Measurements from ENCODE around the gene USE1.

USE1 gene

DNA sequence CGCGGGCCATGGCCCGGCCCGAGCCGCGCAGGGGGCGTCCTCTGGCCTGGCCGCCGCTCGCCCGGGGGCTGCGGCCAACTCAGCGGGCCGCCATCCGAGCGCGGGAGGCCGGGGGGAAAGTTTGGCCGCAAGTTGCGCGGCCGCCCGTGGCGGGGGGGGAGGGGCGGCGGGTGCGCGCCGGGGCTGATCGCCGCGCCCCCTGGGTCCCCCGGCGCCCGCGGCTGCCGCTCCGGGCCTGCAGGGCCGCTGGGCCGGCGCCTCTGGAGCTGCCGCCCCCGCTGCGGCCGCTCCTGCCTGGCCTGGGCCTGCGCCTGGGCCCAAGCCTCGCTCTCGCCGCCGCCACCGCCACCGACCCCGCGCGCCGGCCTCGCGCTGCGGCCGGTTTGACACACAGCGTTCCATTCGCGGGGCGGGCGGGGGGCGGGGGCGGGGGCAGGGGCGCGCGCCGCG, 30.4 kb downstream of the USE1 start, which contains the start of gene NR2F6:
Gene NR2F6, minus strand, starts transcription at position 385 of the 450 bp plus-strand sequence. CDS start 699 bp downstream, outside the sequence.
- DNase-seq (ENCODE audit: low spot score) = no peak
- in situ Hi-C loops (cut with MboI; ENCODE audit: low pct_unique_long_range_greater_than_20kb, low sequenced_read_pairs, unreplicated experiment) = no loop called here
- TF ChIP-seq, protein P1, sequence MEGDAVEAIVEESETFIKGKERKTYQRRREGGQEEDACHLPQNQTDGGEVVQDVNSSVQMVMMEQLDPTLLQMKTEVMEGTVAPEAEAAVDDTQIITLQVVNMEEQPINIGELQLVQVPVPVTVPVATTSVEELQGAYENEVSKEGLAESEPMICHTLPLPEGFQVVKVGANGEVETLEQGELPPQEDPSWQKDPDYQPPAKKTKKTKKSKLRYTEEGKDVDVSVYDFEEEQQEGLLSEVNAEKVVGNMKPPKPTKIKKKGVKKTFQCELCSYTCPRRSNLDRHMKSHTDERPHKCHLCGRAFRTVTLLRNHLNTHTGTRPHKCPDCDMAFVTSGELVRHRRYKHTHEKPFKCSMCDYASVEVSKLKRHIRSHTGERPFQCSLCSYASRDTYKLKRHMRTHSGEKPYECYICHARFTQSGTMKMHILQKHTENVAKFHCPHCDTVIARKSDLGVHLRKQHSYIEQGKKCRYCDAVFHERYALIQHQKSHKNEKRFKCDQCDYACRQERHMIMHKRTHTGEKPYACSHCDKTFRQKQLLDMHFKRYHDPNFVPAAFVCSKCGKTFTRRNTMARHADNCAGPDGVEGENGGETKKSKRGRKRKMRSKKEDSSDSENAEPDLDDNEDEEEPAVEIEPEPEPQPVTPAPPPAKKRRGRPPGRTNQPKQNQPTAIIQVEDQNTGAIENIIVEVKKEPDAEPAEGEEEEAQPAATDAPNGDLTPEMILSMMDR (IDR thresholded peaks at IDR 0.05; ENCODE audit: extremely low read depth, insufficient read depth, missing control alignments) = no peak

DNA sequence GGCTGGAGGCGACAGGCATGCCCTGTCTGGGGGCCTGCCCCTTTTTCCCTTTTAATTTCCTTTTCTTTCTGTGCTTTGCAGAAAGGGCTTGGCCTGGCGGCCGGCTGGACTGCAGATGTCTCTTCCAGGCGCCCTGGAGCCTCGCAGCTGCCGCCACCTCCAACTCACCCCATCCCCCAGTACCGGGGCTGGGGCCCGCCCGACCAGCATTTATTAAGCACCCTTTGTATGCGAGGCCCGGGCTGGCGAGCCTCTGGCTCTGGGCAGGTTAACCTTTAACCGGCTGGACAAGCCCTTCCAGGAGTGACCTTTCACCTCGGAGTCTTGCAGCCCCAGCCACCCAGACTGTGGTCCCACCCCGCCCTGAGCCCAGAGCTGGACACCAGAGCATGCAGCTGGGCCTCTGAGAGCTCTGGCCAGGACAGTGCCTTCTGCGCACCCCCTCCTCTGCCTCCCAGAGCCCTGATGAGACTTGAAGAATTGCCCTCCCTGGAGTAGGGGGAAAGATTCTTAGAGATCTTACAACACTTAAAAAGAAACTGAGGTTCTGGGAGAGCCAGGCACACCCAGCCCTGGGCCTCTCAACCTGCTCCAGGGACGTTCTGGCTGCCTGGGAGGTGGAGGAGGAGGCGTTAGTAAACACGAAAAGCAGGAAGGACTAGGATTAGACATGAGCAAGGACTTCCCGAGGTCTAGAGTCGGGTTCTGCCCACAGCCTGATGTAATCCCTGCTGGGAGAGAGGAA, 31.7 kb downstream of the USE1 start:
- TF ChIP-seq, protein P1 (IDR thresholded peaks at IDR 0.05; ENCODE audit: extremely low read depth, insufficient read depth, missing control alignments) = no peak
- in situ Hi-C loops (cut with MboI; ENCODE audit: low pct_unique_long_range_greater_than_20kb, low sequenced_read_pairs, unreplicated experiment) = no loop called here
- no peak for DNase-seq (ENCODE audit: low spot score)

DNA sequence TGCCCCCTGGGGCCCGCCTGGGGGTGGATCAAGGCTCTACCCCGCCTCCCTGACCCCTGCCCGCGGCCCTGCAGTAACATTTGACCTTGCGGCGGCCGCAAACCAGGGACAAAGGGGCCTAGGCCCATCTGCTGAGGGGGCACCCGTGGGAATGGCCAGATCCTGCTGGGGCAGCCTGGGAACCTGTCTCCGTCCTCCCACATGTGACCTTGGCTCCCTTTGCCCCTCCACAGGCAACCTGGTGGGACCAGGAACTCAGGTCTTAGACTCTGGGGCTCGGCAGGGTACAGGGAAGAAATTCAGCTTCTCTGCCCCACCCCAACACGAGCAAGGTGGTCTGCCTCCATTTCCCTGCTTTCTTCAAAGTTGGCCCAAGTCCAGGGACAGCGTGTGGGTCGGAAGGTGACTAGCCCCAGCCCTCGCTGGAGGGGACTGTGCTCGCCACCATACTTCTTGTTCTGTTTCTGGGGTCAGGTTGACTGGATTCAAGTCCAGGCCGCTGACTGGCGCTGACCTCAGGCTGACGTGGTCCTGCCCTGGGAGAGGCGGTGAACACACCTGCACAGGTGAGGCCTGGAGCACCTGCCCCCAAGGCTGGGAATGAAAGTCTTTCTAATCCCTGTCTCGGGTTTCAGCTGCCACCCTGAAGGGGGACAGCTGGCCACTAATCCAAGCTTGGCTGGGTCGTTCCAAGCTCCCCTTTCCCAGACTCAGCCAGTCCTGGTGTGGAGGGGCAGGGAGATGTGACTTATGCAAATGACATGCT, 33.0 kb downstream of the USE1 start:
- in situ Hi-C loops (cut with MboI; ENCODE audit: low pct_unique_long_range_greater_than_20kb, low sequenced_read_pairs, unreplicated experiment) = no loop called here
- TF ChIP-seq, protein P1 (IDR thresholded peaks at IDR 0.05; ENCODE audit: extremely low read depth, insufficient read depth, missing control alignments) = no peak
- no peak for DNase-seq (ENCODE audit: low spot score)

DNA sequence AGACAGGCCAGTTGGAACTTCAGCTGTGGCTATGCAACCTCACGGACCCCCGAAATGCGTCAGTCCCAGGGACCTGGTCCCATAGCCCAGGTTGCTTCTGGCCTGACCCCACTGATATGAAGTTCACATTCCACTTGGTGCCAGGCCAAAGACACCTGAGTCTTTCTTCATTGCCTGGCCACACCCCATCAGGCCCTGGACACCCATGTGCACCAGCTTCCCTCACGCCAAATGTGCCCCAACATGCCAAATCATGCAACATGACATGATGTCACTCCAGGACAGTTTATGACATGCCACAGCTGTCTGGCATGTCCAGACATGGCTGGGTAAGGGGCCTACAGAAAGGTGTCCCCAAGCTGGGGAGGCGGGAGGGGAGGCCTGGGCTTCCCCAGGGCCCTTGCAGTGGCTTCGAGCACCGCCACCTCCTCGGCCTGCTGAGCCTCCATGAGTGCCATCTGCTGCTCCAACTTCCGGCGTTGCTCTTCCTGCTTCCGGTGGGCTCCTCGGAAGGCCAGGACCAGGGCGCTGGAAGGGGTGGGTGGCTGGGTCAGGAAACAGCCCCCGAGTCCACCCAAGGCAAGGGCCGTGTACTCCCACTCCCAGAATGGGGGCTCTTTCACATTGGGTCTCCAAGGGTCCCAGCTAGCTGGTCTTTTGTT, 34.9 kb downstream of the USE1 start:
- in situ Hi-C loops (cut with MboI; ENCODE audit: low pct_unique_long_range_greater_than_20kb, low sequenced_read_pairs, unreplicated experiment) = no loop called here
- TF ChIP-seq, protein P1 (IDR thresholded peaks at IDR 0.05; ENCODE audit: extremely low read depth, insufficient read depth, missing control alignments) = no peak
- no peak for DNase-seq (ENCODE audit: low spot score)

DNA sequence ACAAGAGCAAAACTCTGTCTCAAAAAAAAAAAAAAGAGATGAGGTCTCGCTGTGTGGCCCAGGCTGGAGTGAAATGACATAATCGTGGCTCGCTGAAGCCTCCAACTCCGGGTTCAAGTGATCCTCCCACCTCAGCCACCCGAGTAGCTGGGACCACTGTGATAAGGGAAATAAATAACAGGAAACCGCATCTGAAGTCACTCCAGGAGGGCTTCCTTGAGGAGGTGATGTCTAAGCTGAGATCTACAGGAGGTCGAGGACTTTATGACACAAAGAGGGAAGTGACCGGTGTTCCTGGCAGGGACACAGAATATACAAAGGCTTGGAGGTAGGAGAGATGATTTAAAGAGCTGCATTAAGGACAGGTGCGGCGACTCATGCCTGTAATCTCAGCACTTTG, 39.5 kb downstream of the USE1 start:
- in situ Hi-C loops (cut with MboI; ENCODE audit: low pct_unique_long_range_greater_than_20kb, low sequenced_read_pairs, unreplicated experiment) = no loop called here
- TF ChIP-seq, protein P1 (IDR thresholded peaks at IDR 0.05; ENCODE audit: extremely low read depth, insufficient read depth, missing control alignments) = no peak
- DNase-seq (ENCODE audit: low spot score) = no peak

DNA sequence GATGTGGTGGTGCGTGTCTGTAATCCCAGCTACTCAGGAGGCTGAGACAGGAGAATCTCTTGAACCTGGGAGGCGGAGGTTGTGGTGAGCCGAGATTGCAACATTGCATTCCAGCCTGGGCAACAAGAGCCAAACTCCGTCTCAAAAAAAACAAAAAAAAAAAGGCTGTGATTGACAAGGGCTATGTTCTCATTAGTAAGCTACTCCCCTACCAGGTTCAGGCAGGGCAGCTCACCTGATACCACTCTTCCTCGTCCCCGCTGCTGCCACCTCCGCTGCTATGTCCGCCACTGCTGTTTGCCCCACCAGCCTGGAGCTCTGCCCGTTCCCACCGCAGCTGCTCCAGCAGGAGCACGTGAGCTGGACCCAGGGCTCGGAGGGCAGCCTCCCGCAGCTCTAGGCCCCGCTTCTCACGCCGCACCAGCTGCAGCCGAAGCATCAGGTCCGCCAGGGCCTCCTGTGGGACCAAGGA, 40.0 kb downstream of the USE1 start:
- TF ChIP-seq, protein P1 (IDR thresholded peaks at IDR 0.05; ENCODE audit: extremely low read depth, insufficient read depth, missing control alignments) = no peak
- no peak for DNase-seq (ENCODE audit: low spot score)
- in situ Hi-C loops (cut with MboI; ENCODE audit: low pct_unique_long_range_greater_than_20kb, low sequenced_read_pairs, unreplicated experiment) = no loop called here

Measured in GM13977 (cell line).